Measurements from ENCODE around the gene TMTC4.

DNA sequence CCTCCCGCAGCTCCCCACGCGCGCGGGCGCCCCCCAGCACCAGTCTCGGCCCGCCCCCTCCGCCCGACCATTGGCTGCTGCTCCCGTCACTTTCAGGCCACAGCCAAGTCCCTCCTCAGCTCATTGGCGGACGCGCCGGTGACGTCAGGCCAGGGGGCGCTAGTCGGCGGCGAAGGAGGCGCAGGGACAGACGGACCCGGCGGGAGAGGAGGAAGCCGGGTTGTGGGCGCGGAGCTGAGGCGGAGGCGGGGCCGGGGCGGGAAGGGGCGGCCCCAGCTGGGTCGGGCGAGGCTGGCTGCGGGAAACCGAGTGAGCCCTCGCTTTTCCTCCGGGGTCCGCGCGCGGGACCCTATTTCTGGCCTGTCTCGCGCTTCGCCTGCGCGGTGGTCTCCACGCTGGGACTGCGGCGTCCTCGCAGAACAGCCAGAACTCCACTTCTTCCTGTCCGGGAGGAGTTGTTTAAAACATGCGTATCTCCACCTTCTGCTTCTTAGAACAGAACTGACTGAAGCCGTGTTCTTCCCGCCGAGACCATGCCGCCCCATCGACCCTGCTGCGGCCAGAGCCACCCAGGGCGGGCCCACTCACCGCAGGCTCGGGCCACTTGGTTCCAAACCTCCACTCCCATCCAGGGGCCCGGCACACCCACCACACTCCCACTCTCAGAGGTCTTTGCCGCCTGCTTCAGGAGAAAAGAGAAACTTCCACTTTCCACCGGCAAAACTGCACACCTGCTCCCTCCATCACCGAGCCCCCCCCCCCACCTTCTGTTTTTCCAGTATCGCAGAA lies 471 bp upstream of the TMTC4 start:
- TF ChIP-seq, protein P1, sequence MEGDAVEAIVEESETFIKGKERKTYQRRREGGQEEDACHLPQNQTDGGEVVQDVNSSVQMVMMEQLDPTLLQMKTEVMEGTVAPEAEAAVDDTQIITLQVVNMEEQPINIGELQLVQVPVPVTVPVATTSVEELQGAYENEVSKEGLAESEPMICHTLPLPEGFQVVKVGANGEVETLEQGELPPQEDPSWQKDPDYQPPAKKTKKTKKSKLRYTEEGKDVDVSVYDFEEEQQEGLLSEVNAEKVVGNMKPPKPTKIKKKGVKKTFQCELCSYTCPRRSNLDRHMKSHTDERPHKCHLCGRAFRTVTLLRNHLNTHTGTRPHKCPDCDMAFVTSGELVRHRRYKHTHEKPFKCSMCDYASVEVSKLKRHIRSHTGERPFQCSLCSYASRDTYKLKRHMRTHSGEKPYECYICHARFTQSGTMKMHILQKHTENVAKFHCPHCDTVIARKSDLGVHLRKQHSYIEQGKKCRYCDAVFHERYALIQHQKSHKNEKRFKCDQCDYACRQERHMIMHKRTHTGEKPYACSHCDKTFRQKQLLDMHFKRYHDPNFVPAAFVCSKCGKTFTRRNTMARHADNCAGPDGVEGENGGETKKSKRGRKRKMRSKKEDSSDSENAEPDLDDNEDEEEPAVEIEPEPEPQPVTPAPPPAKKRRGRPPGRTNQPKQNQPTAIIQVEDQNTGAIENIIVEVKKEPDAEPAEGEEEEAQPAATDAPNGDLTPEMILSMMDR (IDR thresholded peaks at IDR 0.05; ENCODE audit: low read depth, low read length) = peak; percentile 8
- TF ChIP-seq, protein P2, sequence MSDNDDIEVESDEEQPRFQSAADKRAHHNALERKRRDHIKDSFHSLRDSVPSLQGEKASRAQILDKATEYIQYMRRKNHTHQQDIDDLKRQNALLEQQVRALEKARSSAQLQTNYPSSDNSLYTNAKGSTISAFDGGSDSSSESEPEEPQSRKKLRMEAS (IDR thresholded peaks at IDR 0.05; ENCODE audit: low read depth, low read length) = peak; percentile 62
- TF ChIP-seq POLR2A (IDR thresholded peaks at IDR 0.05; ENCODE audit: extremely low read depth, insufficient read length) (peak; percentile 53), MYC (IDR thresholded peaks at IDR 0.05; ENCODE audit: low read depth, low read length) (no peak; the same call in 1 of the 2 replicates)

All from NB4 (cell line).